ENCODE results near the gene C6orf62.

DNA sequence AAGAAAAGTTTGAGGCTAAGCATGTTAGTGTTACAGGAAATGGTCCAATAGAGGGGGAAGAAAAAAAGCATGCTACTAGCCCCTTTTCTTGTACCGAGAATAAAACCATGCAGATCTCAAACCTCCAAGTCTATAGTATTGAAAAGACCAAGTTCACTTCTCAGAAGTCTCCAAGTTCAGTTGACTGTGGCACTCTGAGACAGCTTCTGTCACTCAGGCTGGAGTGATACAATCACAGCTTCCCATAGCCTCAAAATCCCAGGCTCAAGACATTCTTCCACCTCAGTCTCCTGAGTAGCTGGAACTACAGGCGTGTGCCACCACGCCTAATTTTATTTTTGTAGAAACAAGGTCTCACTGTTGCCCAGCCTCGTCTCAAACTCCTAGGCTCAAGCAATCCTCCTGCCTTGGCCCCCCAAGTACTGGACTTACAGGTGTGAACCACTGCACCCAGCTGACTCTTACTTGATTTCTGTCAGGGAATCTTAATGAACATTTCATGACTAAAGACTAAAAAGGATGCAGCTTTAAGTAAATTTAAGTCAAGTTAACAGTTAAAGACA, 16.2 kb downstream of the C6orf62 start:
- TF ChIP-seq, protein P1, sequence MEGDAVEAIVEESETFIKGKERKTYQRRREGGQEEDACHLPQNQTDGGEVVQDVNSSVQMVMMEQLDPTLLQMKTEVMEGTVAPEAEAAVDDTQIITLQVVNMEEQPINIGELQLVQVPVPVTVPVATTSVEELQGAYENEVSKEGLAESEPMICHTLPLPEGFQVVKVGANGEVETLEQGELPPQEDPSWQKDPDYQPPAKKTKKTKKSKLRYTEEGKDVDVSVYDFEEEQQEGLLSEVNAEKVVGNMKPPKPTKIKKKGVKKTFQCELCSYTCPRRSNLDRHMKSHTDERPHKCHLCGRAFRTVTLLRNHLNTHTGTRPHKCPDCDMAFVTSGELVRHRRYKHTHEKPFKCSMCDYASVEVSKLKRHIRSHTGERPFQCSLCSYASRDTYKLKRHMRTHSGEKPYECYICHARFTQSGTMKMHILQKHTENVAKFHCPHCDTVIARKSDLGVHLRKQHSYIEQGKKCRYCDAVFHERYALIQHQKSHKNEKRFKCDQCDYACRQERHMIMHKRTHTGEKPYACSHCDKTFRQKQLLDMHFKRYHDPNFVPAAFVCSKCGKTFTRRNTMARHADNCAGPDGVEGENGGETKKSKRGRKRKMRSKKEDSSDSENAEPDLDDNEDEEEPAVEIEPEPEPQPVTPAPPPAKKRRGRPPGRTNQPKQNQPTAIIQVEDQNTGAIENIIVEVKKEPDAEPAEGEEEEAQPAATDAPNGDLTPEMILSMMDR (IDR thresholded peaks at IDR 0.05), result no peak
- TF ChIP-seq POLR2AphosphoS5 (IDR thresholded peaks at IDR 0.05), result no peak

All from stomach (tissue), 4 donors.